GM12878 (cell line): ENCODE measurements around the gene C1QTNF8. TPM values are rescaled to one million over a fixed set of nuclear protein-coding genes. Genes with fewer than 3 reads are reported as not detected.

Source experiments
- CHD4 ChIP-seq: fragments of 200-600 bp; sonication (generic); IDR thresholded peaks from 2 replicates; pipeline ENCODE4 v1.6.1; 2016; ENCODE audit warnings: mild to moderate bottlenecking
- TCF12 ChIP-seq: IDR thresholded peaks from 2 replicates; pipeline ENCODE4 v1.6.1; 2011; ENCODE audit warnings: low read depth, mild to moderate bottlenecking, low read length
- polyA plus RNA-seq, 11 experiments: library from polyadenylated mRNA; depleted of rRNA in 4 of 11; unstranded in 6 of 11; stranded (reverse) in 5 of 11; fragments of >200 nt; fragmentation: Nextera tagmentation in 4 of 11; fragmentation: Illumina TruSeq in 1 of 11; extraction: Ambion mirVana in 4 of 11; extraction: Trizol in 1 of 11; gene quantifications; 1 replicate in 1 of 11; 2 replicates in 10 of 11; pipeline versions ENCODE4 v1.2.1 to v1.2.3, GENCODE V29; 2011 to 2016; ENCODE audit warnings: inconsistent platforms in 2 of 11, missing spikeins in 2 of 11, low read depth in 1 of 11
- total RNA-seq, 4 experiments: library from RNA; depleted of rRNA in 3 of 4; stranded (reverse); fragments of >200 nt in 3 of 4; fragmentation: Illumina TruSeq in 1 of 4; extraction: Trizol in 1 of 4; gene quantifications; 2 replicates each; pipeline versions ENCODE4 v1.2.1 to v1.2.3, GENCODE V29; 2013 to 2021
- TF ChIP-seq, protein P1 (sequence below): fragments of 450-650 bp; formaldehyde crosslinking; IDR thresholded peaks from 2 replicates; pipeline ENCODE4 v1.4.0; 2020; ENCODE audit warnings: mild to moderate bottlenecking, moderate library complexity
- TF ChIP-seq, protein P2 (sequence below): fragments of 450-650 bp; formaldehyde crosslinking; IDR thresholded peaks from 2 replicates; pipeline ENCODE4 v1.4.0; 2022; ENCODE audit warnings: mild to moderate bottlenecking, moderate library complexity

The C1QTNF8 gene
- total and polyA plus RNA-seq, 10 of the 15 experiments (the other 5 are each of a cell fraction or from before 2014, with no cell fraction given) = not detected

DNA sequence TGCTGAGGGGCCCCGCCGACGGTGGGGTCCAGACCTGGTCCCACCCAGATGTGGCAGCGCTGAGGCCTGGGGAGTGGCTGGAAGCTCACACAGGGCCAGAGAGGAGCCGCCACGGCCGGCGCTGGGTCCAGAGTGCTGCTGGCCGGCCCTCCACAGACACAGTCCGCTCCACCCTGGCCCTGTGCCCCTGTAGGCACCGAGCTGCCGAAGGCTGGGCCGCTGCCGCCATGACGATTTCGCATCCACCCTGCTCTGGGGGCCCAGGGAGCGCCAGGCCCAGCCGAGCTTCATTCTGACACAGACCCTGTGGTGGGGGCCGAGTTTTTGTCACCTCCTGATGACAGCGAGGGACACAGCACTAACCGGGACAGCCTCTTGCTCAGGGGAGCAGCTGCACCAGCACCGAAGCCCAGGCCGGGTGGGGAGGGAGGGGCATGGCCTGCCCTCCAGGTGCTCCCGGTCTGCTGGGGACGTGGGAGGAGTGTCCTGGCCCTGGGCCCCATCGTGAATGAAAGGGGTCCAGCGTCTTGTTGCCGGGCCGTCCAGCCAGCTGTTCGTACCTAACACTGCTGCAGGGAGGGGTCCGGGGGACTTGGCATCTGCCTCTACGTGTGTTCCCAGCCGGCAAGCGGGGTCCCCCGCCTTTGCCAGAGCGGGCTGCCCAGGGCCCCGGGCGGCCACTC is 50.6 kb downstream of the C1QTNF8 start (continued):
- TF ChIP-seq, protein P1, sequence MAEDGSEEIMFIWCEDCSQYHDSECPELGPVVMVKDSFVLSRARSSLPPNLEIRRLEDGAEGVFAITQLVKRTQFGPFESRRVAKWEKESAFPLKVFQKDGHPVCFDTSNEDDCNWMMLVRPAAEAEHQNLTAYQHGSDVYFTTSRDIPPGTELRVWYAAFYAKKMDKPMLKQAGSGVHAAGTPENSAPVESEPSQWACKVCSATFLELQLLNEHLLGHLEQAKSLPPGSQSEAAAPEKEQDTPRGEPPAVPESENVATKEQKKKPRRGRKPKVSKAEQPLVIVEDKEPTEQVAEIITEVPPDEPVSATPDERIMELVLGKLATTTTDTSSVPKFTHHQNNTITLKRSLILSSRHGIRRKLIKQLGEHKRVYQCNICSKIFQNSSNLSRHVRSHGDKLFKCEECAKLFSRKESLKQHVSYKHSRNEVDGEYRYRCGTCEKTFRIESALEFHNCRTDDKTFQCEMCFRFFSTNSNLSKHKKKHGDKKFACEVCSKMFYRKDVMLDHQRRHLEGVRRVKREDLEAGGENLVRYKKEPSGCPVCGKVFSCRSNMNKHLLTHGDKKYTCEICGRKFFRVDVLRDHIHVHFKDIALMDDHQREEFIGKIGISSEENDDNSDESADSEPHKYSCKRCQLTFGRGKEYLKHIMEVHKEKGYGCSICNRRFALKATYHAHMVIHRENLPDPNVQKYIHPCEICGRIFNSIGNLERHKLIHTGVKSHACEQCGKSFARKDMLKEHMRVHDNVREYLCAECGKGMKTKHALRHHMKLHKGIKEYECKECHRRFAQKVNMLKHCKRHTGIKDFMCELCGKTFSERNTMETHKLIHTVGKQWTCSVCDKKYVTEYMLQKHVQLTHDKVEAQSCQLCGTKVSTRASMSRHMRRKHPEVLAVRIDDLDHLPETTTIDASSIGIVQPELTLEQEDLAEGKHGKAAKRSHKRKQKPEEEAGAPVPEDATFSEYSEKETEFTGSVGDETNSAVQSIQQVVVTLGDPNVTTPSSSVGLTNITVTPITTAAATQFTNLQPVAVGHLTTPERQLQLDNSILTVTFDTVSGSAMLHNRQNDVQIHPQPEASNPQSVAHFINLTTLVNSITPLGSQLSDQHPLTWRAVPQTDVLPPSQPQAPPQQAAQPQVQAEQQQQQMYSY (CRISPR knock-in tag) = no peak
- TF ChIP-seq TCF12 = no peak
- TF ChIP-seq, protein P2, sequence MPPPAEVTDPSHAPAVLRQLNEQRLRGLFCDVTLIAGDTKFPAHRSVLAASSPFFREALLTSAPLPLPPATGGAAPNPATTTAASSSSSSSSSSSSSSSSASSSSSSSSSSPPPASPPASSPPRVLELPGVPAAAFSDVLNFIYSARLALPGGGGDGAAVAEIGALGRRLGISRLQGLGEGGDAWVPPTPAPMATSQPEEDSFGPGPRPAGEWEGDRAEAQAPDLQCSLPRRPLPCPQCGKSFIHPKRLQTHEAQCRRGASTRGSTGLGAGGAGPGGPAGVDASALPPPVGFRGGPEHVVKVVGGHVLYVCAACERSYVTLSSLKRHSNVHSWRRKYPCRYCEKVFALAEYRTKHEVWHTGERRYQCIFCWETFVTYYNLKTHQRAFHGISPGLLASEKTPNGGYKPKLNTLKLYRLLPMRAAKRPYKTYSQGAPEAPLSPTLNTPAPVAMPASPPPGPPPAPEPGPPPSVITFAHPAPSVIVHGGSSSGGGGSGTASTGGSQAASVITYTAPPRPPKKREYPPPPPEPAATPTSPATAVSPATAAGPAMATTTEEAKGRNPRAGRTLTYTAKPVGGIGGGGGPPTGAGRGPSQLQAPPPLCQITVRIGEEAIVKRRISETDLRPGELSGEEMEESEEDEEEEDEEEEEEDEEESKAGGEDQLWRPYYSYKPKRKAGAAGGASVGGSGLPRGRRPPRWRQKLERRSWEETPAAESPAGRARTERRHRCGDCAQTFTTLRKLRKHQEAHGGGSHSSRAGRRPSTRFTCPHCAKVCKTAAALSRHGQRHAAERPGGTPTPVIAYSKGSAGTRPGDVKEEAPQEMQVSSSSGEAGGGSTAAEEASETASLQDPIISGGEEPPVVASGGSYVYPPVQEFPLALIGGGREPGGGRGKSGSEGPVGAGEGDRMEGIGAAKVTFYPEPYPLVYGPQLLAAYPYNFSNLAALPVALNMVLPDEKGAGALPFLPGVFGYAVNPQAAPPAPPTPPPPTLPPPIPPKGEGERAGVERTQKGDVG (CRISPR knock-in tag) = no peak
- TF ChIP-seq CHD4 = no peak
